Esophagus muscularis mucosa (tissue), 4 donors: ENCODE data around the gene DGKB.

Source experiments
- CTCF ChIP-seq, 3 experiments: fragments of 200-600 bp in 2 of 3; fragments of 450-650 bp in 1 of 3; sonication (generic) in 2 of 3; IDR thresholded peaks; one replicate each; pipeline ENCODE4 v1.5.1; 2017 to 2019; ENCODE audit warnings: antibody characterized with exemption in 3 of 3, mild to moderate bottlenecking in 2 of 3, moderate library complexity in 1 of 3
- EP300 ChIP-seq: sonication (generic); formaldehyde crosslinking; IDR thresholded peaks from one replicate; pipeline ENCODE4 v1.6.1; 2017; ENCODE audit warnings: antibody characterized with exemption
- POLR2A ChIP-seq: fragments of 450-650 bp; IDR thresholded peaks from one replicate; pipeline ENCODE4 v1.6.1; 2017; ENCODE audit warnings: antibody characterized with exemption, moderate library complexity, mild to moderate bottlenecking, low read depth
- POLR2AphosphoS5 ChIP-seq, 2 donors: sonication (generic); formaldehyde crosslinking; IDR thresholded peaks; one replicate each; pipeline ENCODE4 v1.6.1; 2017; ENCODE audit warnings: antibody characterized with exemption in 2 of 2

GRCh38 chr7:14841869-14842268, 60.7 kb downstream of the DGKB start:
- TF ChIP-seq CTCF (IDR thresholded peaks at IDR 0.05), result no peak
- no peak for TF ChIP-seq EP300
- TF ChIP-seq POLR2AphosphoS5 (IDR thresholded peaks at IDR 0.05), result no peak
- TF ChIP-seq POLR2A, result no peak
